Stimulated activated naive CD8-positive, alpha-beta T cell treated with anti-CD3 and anti-CD28 coated beads, Interleukin-15, amount 100 ng/mL, for 72 hours (primary cell): Measurements from ENCODE around the gene ABHD17A.

Experiments
- ATAC-seq: fragments of 150-1000 bp; cut with Tn5 transposase; 2 replicates; pipeline ENCODE4 v1.10.0; 2021; ENCODE audit warnings: mild to moderate bottlenecking, moderate library complexity
- DNase-seq, 2 donors: peaks; one replicate each; pipeline ENCODE4 v3.0.0; 2021 to 2022
- H3K27ac Mint-ChIP-seq, 2 donors: one replicate each; pipeline ENCODE4 v1.8.0; 2022; ENCODE audit warnings: mild to moderate bottlenecking in 2 of 2, mixed read lengths in 2 of 2, moderate library complexity in 2 of 2
- H3K27me3 Mint-ChIP-seq: one replicate; pipeline ENCODE4 v1.8.0; 2022; ENCODE audit warnings: mixed read lengths
- H3K4me1 Mint-ChIP-seq: one replicate; pipeline ENCODE4 v1.8.0; 2022; ENCODE audit warnings: mild to moderate bottlenecking, mixed read lengths
- H3K4me3 Mint-ChIP-seq, 2 donors: one replicate each; pipeline ENCODE4 v1.8.0; 2022; ENCODE audit warnings: mild to moderate bottlenecking in 2 of 2, mixed read lengths in 2 of 2, moderate library complexity in 1 of 2
- H3K9me3 Mint-ChIP-seq, 2 donors: one replicate each; pipeline ENCODE4 v1.8.0; 2022; ENCODE audit warnings: mixed read lengths in 2 of 2

ABHD17A gene

GRCh38 chr19:1865172-1866010, 19.9 kb downstream of the ABHD17A start:
- Mint-ChIP-seq H3K9me3 (no peaks in the 10 kb centered on the region), H3K4me1 (peaks cover 58% of the 10 kb centered on the region), H3K27me3 (no peaks in the 10 kb centered on the region), H3K27ac (peak overlapping the region in 1 of 2 donors; percentile 94), H3K4me3 (peak overlapping the region; percentile 83 to 88)
- DNase-seq (no peak), ATAC-seq (no peak)

- peak; percentile 47 for ATAC-seq
- Mint-ChIP-seq H3K27me3 (no peaks in the 10 kb centered on the region), H3K4me1 (peaks cover 63% of the 10 kb centered on the region), H3K4me3 (peak overlapping the region; percentile 83 to 88), H3K9me3 (no peaks in the 10 kb centered on the region), H3K27ac (peak overlapping the region; percentile 65 to 94)
- DNase-seq: peak; percentile 69 to 75
Observed at GRCh38 chr19:1864480-1865171, 20.7 kb downstream of the ABHD17A start.

GRCh38 chr19:1863638-1864479, 21.4 kb downstream of the ABHD17A start:
- H3K27me3 Mint-ChIP-seq: no peaks in the 10 kb centered on the region
- H3K27ac Mint-ChIP-seq: peak overlapping the region; percentile 65 to 93

GRCh38 chr19:1863328-1863637, 22.0 kb downstream of the ABHD17A start, which contains the start of gene KLF16:
Gene KLF16, minus strand, starts transcription at chr19:1863579. Its CDS starts 82 bp downstream, at chr19:1863497.
- DNase-seq (no peak), ATAC-seq (peak; percentile 4)
- H3K27ac Mint-ChIP-seq: peak within 1 kb of the TSS; percentile 95 to 99
- H3K27me3 Mint-ChIP-seq: no peaks in the 10 kb centered on the region
- H3K4me1 Mint-ChIP-seq: peaks cover 70% of the 10 kb centered on the region
- H3K4me3 Mint-ChIP-seq: peak within 1 kb of the TSS; percentile 97 to 99
- H3K9me3 Mint-ChIP-seq: no peaks in the 10 kb centered on the region

More at GRCh38 chr19:1863638-1864479, 21.4 kb downstream of the ABHD17A start:
- ATAC-seq: peak; percentile 74
- Mint-ChIP-seq H3K4me3 (peak overlapping the region; percentile 83 to 88), H3K4me1 (peaks cover 67% of the 10 kb centered on the region), H3K9me3 (no peaks in the 10 kb centered on the region)
- peak; percentile 94 to 95 for DNase-seq

DNA sequence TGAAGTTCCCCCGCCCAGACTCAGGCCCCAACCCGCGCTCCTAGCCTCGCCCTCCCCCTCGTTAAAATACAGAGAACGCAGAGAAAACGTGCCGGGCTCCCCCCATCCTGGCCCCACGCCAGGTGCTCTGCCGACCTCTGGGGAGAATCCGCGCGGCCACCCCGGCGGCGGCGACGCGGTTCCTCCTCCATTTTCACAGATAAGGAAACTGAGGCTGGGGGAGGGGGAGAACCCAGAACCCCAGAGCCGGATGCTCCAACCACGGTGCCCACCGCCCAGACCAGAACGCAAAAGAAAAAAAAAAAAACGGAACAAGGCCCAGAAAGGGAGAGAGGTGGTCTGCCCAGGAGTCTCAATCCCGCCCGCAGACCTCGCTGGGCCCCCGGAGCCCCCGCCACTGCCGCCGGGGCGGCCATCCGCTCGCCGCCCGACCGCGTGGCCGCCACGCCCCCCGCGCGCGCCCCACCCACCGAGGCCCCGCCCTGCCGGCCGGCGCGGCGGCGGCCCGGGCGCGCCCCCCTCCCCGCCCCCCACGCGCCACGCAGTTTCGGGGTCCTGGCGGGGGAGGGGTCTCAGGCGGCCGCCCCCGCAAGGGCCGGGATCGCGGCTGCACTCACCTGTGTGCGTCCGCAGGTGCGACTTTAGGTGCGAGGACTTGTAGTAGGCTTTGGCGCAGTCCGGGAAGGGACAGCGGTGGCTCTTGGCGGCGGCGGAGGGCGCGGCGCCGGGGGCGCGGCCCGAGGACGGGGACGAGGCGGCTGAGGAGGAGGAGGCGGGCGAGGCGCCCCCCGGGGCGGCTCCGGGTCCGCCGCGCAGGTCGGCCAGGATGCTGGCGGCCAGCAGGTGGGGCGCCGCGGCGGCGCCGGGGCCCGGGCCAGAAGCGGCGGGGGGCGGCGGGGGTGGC, 22.6 kb downstream of the ABHD17A start:
- DNase-seq: peak; percentile 62 to 66
- ATAC-seq: peak; percentile 2
- Mint-ChIP-seq H3K4me3 (peak overlapping the region; percentile 97 to 99), H3K27ac (peak overlapping the region; percentile 95 to 99), H3K27me3 (no peaks in the 10 kb centered on the region), H3K4me1 (peaks cover 70% of the 10 kb centered on the region), H3K9me3 (no peaks in the 10 kb centered on the region)

- H3K27me3 Mint-ChIP-seq: no peaks in the 10 kb centered on the region
- H3K9me3 Mint-ChIP-seq: no peaks in the 10 kb centered on the region
- DNase-seq (no peak), ATAC-seq (no peak)
- peak overlapping the region; percentile 97 to 99 for H3K4me3 Mint-ChIP-seq
- peak overlapping the region; percentile 95 to 99 for H3K27ac Mint-ChIP-seq
- peaks cover 71% of the 10 kb centered on the region for H3K4me1 Mint-ChIP-seq
Observed at GRCh38 chr19:1862068-1862423, 23.2 kb downstream of the ABHD17A start.

- peak overlapping the region; percentile 95 to 99 for H3K27ac Mint-ChIP-seq
- DNase-seq: no peak
- no peaks in the 10 kb centered on the region for H3K27me3 Mint-ChIP-seq
- H3K9me3 Mint-ChIP-seq: no peaks in the 10 kb centered on the region
- peak overlapping the region; percentile 97 to 99 for H3K4me3 Mint-ChIP-seq
- H3K4me1 Mint-ChIP-seq: peaks cover 68% of the 10 kb centered on the region
- no peak for ATAC-seq
Observed at GRCh38 chr19:1861599-1862031, 23.7 kb downstream of the ABHD17A start.

DNA sequence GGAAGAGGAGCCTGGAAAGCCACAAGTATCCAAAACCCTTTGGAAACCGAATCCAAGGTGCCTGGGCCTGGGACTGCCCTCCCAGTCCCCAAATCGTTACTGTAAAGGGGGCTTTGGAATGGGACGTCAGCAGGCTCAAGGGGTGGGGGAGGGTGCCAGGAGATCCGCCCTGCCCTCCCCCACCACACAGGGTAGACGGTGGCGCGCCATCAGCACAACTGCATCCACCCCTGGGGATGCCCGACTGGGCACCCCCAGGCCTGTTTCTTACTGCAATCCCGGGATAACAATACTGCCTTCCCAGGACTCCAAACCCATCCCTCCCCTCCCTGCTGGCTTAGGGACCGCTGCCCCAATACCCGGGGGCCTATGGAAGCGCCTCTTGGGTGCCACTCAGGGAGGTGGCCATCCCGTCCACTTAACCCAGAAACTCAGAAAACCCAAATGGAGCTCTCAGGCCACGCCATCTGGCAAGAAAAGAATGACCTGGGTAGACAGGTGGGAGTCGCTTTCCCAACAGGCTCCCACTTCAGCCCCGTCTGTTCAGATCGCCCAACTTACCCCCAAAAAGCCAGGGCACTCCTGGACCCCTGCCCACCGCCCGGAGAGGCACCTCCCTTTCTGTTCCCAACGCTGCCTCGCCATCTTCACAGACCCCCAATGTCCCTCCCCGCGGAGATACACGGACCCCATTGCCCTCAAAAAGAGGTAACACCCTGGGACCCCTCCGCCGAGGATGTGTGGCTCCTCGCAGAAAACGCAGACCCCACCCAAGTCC, 24.3 kb downstream of the ABHD17A start:
- peak overlapping the region; percentile 97 to 99 for H3K4me3 Mint-ChIP-seq
- peak overlapping the region in 1 of 2 donors; percentile 96 for H3K27ac Mint-ChIP-seq
- no peaks in the 10 kb centered on the region for H3K27me3 Mint-ChIP-seq
- peaks cover 67% of the 10 kb centered on the region for H3K4me1 Mint-ChIP-seq
- DNase-seq: no peak
- ATAC-seq: no peak
- H3K9me3 Mint-ChIP-seq: no peaks in the 10 kb centered on the region

- ATAC-seq (no peak), DNase-seq (peak in 1 of 2 donors; percentile 61)
- H3K4me1 Mint-ChIP-seq: peaks cover 65% of the 10 kb centered on the region
- H3K9me3 Mint-ChIP-seq: no peaks in the 10 kb centered on the region
- H3K4me3 Mint-ChIP-seq: peak overlapping the region; percentile 97 to 99
- H3K27me3 Mint-ChIP-seq: no peaks in the 10 kb centered on the region
- H3K27ac Mint-ChIP-seq: no peak overlapping the region
Observed at GRCh38 chr19:1860042-1860775, 25.1 kb downstream of the ABHD17A start.

DNA sequence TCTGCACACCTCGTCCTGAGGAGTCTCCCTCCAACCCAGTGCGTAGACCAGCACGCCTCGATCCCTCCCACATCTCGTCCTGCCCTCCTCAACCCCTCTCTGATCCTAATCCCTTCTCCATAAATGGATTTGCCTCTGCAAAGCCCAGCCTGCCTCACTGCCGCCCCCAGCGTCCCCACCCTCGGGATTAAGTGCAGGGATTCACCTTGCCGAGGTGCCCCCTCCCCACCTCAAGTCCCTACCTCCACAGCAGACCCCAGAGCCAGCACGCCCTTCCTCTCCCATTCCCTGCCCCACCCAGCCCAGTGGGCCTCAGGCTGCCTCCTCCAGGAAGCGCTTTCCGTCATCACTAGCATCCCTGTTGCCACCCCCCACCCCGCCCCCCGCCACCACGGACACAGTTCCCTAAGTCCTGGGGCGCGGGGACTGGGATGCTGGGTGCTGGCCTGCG, 25.9 kb downstream of the ABHD17A start:
- H3K27me3 Mint-ChIP-seq: no peaks in the 10 kb centered on the region
- DNase-seq: no peak
- H3K27ac Mint-ChIP-seq: peak overlapping the region; percentile 3 to 80
- no peaks in the 10 kb centered on the region for H3K9me3 Mint-ChIP-seq
- ATAC-seq: no peak
- H3K4me1 Mint-ChIP-seq: peaks cover 70% of the 10 kb centered on the region
- H3K4me3 Mint-ChIP-seq: peak overlapping the region; percentile 15 to 69

- Mint-ChIP-seq H3K27me3 (no peaks in the 10 kb centered on the region), H3K27ac (peak overlapping the region; percentile 31 to 53), H3K9me3 (no peaks in the 10 kb centered on the region), H3K4me1 (peaks cover 78% of the 10 kb centered on the region), H3K4me3 (peak overlapping the region; percentile 39 to 60)
- DNase-seq: no peak
- no peak for ATAC-seq
Observed at GRCh38 chr19:1858412-1859081, 26.7 kb downstream of the ABHD17A start.

- Mint-ChIP-seq H3K27ac (no peak overlapping the region), H3K4me3 (peak overlapping the region; percentile 73 to 78), H3K27me3 (no peaks in the 10 kb centered on the region), H3K4me1 (peaks cover 86% of the 10 kb centered on the region), H3K9me3 (no peaks in the 10 kb centered on the region)
- no peak for DNase-seq
- ATAC-seq: no peak
Observed at GRCh38 chr19:1857648-1858326, 27.5 kb downstream of the ABHD17A start.
